Muscle layer of colon (tissue), 2 donors: Measurements from ENCODE around the gene SH3RF3.
A peak's percentile ranks its signal among the peaks of the same experiment; 100 is the strongest.

ENCODE experiments used
- H3K27ac ChIP-seq: one replicate; pipeline ENCODE4 v1.7.0; 2013; ENCODE audit warnings: low read depth, mild to moderate bottlenecking, low read length, moderate library complexity
- H3K27me3 ChIP-seq, 2 donors: one replicate each; pipeline ENCODE4 v1.7.0; 2013; ENCODE audit warnings: low read length in 2 of 2, mild to moderate bottlenecking in 2 of 2; ENCODE audit not compliant: insufficient read depth in 2 of 2, control insufficient read depth in 1 of 2
- H3K36me3 ChIP-seq: one replicate; pipeline ENCODE4 v1.7.0; 2013; ENCODE audit warnings: mild to moderate bottlenecking, low read length; ENCODE audit not compliant: insufficient read depth
- H3K4me1 ChIP-seq: one replicate; pipeline ENCODE4 v1.7.0; 2013; ENCODE audit warnings: mild to moderate bottlenecking, low read length; ENCODE audit not compliant: insufficient read depth
- H3K4me3 ChIP-seq, 2 donors: one replicate each; pipeline ENCODE4 v1.7.0; 2013; ENCODE audit warnings: low read length in 2 of 2, low read depth in 1 of 2, mild to moderate bottlenecking in 1 of 2, moderate library complexity in 1 of 2
- H3K9ac ChIP-seq: one replicate; pipeline ENCODE4 v1.7.0; 2013; ENCODE audit warnings: low read length
- H3K9me3 ChIP-seq: one replicate; pipeline ENCODE4 v1.7.0; 2013; ENCODE audit warnings: mild to moderate bottlenecking, low read length
- donor health status: abdominal sarcoma.
- donor health status: Adenocarcinoma of cecum.

SH3RF3 gene

DNA sequence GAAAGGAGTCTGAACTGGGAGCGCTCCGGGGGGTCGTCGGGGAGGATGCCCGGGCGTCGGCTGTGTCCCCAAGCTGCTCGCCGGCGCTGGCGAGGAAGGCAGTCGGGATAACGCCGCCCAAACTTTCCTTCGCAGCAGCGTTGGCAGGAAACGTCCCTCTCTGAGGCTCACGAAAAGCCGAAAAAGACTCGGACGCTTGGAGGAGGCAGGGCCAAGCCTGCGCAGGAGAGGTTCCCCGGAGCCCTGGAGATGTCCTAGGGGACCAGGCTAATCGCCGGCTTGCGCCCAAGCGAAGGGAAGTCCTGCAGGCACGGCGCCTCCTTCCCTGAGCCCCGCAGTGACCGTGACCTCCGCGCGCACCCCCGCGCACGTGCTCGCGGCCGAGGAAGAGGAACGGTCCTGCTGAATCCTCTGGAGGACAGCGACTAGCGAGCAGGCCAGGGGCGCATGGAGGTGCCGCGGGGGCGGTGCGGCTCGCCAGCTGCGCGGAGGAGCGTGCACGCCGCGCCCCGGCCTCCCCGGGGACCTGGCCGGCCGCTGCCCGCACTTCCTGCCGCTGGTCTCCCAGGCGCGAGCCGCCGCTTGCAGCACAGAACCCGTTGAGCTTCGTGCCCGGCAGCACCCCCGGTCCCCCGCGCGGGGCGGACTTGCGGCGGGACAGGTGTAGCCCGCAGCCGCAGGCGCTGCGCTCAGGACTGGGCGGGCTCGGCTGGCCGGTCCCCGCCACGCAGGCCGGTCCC lies at the start of gene SH3RF3:
TSS of gene SH3RF3 (plus strand) at position 590 of the 740 bp plus-strand sequence.
- Histone ChIP-seq H3K9ac (no peak within 1 kb of the TSS), H3K4me3 (peak within 1 kb of the TSS; percentile 50 to 86), H3K4me1 (peaks cover 5% of the 10 kb centered on the region), H3K27me3 (no peaks in the 10 kb centered on the region), H3K9me3 (no peaks in the 10 kb centered on the region), H3K27ac (peak within 1 kb of the TSS; percentile 20), H3K36me3 (no peaks in the 10 kb centered on the region)

DNA sequence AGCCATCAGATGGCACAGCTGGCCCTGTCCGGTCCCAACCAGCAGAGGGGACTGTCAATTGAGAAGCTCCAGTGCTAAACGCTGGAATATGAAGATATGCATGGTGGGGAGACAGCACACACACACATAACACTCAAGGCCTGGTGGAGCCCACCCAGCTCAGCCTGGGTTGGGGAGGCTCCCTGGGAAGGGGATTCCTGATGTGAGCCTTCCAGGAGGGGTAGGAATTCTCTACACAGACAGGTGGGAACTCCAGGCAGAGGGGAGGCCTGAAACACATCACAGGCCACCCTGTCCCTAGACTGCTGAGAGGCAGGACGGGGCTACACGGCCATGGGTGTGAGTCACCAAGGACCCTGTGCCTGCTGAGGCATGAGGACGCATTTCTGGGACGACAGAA lies 49.4 kb upstream of the SH3RF3 start:
- H3K27ac ChIP-seq = no peak overlapping the region
- no peaks in the 10 kb centered on the region for H3K36me3 ChIP-seq
- H3K27me3 ChIP-seq = no peaks in the 10 kb centered on the region
- no peak overlapping the region for H3K9ac ChIP-seq
- no peaks in the 10 kb centered on the region for H3K4me1 ChIP-seq
- no peak overlapping the region for H3K4me3 ChIP-seq
- H3K9me3 ChIP-seq = no peaks in the 10 kb centered on the region

DNA sequence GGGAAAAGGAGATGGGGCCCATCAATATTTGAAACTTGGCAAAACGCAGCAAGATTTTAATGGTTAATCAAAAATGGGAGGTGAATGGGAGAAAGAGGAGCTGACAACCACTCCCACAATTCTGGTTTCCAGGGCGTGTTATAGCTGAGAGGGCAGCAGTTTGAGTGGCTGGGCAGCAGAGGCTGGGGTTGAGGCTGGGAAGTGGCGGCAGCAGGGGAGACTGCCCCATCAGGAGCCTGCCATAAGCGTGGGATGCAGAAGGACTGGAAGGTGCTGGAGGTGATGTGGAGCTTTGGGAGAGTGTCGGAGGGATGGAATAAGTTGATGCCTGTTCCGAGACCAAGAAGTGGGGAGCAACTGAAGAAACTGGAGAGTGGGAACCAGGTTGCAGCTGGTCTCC lies 48.9 kb upstream of the SH3RF3 start:
- Histone ChIP-seq H3K27me3 (no peaks in the 10 kb centered on the region), H3K9ac (no peak overlapping the region), H3K4me3 (no peak overlapping the region), H3K9me3 (no peaks in the 10 kb centered on the region), H3K36me3 (no peaks in the 10 kb centered on the region), H3K4me1 (no peaks in the 10 kb centered on the region), H3K27ac (no peak overlapping the region)

DNA sequence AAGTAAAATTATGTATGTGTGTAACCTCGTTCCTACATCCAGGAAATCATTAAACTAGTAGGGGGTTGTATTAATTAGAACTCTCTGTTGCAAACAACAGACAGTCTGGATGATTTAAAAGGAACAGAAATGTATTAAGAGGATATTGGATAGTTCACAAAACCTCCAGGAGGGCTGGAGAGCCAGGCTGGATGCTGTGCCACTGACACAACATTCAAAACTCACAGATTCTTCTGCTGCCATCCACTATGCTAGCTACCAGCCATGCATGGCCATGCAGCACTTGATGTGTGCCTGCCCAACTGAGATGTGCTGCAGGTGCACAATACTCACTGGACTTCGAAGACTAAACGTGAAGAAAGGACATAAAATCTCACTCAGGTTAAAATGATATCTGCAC lies 48.2 kb upstream of the SH3RF3 start:
- Histone ChIP-seq H3K9ac (no peak overlapping the region), H3K4me1 (no peaks in the 10 kb centered on the region), H3K9me3 (no peaks in the 10 kb centered on the region), H3K4me3 (no peak overlapping the region), H3K27me3 (no peaks in the 10 kb centered on the region), H3K27ac (no peak overlapping the region), H3K36me3 (no peaks in the 10 kb centered on the region)

DNA sequence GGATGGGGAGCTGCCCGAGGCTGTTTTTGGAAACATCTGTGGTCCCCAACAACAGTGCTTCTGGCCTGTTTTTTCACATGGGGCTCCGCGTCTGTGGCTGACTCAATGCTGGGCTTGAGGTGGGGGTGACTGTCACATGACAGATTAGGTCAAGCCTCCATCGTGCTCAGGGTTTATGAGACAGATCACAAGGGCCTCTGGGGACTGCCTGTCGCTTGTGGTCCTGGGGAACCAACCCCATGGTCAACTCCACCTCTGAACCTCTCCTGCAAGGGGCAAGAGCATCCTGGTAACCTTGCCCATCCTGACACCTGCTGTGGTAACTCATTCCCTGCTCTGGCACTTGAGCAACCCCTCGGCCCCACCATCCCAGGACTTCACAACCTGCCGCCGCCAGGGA lies 47.6 kb upstream of the SH3RF3 start:
- Histone ChIP-seq H3K9ac (no peak overlapping the region), H3K9me3 (no peaks in the 10 kb centered on the region), H3K4me3 (no peak overlapping the region), H3K4me1 (no peaks in the 10 kb centered on the region), H3K27me3 (no peaks in the 10 kb centered on the region), H3K36me3 (no peaks in the 10 kb centered on the region), H3K27ac (no peak overlapping the region)

DNA sequence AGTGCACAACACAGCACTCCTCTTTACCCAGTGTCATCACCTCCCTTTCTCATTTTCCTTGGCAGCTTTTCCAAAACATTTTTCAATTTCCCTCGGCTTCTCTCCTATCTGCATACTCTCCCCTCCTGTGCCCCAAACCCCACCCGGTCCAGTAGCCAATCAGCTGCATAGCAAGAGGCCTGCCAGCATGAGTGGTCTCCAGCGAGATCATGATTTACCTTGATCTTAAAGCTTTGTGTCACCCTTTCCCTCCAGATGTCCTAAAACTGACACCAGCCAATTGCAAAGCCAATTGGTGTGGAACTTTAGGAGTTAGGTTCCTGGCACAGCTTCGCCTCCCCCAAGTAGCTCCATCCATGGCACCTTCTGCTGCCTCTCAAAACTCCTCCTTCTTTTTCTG lies 45.2 kb upstream of the SH3RF3 start:
- Histone ChIP-seq H3K27me3 (no peaks in the 10 kb centered on the region), H3K9ac (no peak overlapping the region), H3K36me3 (no peaks in the 10 kb centered on the region), H3K9me3 (no peaks in the 10 kb centered on the region), H3K4me1 (no peaks in the 10 kb centered on the region), H3K4me3 (no peak overlapping the region), H3K27ac (no peak overlapping the region)

DNA sequence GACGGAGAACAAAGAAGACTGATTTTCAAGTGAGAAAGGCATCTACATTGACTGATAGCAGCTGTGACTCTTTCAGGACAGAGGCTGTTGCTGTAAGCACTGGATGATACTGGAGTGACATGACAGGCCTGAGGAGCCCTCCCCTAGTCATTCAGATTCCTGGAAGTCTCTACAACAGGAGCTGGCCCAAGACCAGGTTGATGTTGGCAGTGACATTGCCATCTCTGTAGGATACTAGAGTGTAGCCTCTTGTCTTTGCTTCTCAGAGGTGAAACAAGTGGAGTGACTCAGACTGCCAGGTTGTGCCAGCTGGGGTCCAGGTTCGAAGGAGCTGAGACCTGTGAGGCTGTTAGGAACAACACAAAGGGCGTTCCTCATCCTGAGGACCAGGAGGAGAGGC lies 44.7 kb upstream of the SH3RF3 start:
- H3K4me3 ChIP-seq = no peak overlapping the region
- H3K9ac ChIP-seq = no peak overlapping the region
- H3K36me3 ChIP-seq = no peaks in the 10 kb centered on the region
- H3K27me3 ChIP-seq = no peaks in the 10 kb centered on the region
- H3K9me3 ChIP-seq = no peaks in the 10 kb centered on the region
- no peak overlapping the region for H3K27ac ChIP-seq
- H3K4me1 ChIP-seq = no peaks in the 10 kb centered on the region

DNA sequence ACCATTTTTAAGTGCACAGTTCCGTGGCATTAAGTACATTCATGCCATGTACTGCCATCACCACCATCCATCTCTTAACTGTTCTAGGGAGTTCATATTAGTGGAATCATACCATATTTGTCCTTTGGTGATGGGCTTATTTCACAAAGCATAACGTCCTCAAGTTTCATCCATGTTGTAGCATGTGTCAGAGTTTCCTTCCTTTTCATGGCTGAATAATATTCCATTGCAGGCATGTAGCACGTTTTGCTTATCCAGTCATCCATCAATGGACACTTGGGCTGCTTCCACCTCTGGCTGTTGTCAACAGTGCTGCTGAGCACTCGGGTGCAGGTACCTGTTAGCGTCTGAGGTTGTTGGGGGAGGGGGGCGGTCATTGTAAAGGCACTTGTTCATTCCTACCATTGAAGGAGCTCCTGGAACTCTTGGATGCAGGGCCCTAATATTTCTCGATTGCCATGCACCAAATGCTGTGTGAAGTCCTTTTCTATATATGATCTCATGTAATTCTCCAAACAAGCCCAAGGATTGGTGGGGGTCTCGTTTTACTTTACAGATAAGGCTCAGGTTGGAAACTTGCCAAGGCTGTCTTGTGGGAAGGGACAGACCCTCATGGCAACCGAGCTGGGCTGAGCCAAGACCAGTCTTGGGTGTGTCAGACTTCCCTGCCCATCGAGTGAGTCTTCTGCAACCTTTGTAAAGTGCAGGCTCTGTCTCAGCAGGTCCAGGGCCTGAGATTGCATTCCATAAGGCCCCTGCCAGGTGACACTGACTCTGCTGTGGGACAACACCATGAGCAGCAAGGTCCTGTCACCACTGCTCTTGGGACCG lies 42.9 kb upstream of the SH3RF3 start:
- Histone ChIP-seq H3K27me3 (no peaks in the 10 kb centered on the region), H3K9ac (no peak overlapping the region), H3K4me1 (no peaks in the 10 kb centered on the region), H3K36me3 (no peaks in the 10 kb centered on the region), H3K4me3 (no peak overlapping the region), H3K27ac (no peak overlapping the region), H3K9me3 (no peaks in the 10 kb centered on the region)

DNA sequence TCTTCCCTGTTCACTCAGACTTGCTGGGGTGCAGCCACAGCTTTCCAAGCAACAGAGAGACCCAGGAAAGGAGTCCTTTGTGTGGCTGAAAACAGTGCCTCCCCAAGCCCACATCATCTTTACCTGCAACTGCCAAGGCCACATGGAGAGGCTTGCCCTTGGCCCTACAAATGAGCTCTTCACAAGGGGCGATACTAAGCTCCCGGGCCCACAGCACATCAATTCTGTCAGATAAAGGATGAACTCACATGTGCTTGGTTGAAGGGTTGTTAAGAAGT lies 42.3 kb upstream of the SH3RF3 start:
- no peak overlapping the region for H3K9ac ChIP-seq

DNA sequence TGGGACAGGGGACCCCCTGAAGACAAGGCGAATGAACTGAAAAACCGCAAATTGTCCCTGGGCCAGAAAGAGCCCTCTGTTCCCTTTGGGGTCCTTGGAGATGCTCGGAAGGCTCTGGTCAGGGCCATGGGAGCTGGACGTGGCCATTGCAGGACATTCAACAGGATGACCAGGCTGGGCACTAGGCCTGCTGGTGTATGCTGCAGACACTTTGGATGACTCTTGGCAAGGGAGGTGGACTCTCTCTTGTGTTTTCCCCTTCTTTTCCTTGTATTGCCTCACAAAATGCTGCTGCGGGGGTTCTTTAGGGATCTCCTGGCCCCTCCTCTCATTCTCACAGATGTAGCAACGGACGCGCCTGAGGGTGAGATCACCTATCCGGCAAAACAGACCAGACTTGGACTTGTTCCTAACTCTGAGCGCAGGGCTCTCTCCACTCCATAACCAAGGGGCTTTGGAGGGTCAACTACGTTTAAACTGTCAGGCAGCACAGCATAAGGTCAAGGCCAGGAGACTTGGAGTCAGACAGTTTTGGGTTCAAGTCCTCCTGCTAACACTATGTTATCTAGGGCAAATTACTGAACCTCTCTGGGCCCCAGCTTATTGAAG lies 41.8 kb upstream of the SH3RF3 start:
- no peak overlapping the region for H3K9ac ChIP-seq
- H3K27me3 ChIP-seq = no peaks in the 10 kb centered on the region
- no peak overlapping the region for H3K4me3 ChIP-seq
- H3K4me1 ChIP-seq = no peaks in the 10 kb centered on the region
- H3K9me3 ChIP-seq = no peaks in the 10 kb centered on the region
- H3K27ac ChIP-seq = no peak overlapping the region
- H3K36me3 ChIP-seq = no peaks in the 10 kb centered on the region

More for the DNA sequence above, 42.3 kb upstream of the SH3RF3 start:
- H3K27ac ChIP-seq = no peak overlapping the region
- H3K27me3 ChIP-seq = no peaks in the 10 kb centered on the region
- H3K36me3 ChIP-seq = no peaks in the 10 kb centered on the region
- no peak overlapping the region for H3K4me3 ChIP-seq
- H3K4me1 ChIP-seq = no peaks in the 10 kb centered on the region
- H3K9me3 ChIP-seq = no peaks in the 10 kb centered on the region

DNA sequence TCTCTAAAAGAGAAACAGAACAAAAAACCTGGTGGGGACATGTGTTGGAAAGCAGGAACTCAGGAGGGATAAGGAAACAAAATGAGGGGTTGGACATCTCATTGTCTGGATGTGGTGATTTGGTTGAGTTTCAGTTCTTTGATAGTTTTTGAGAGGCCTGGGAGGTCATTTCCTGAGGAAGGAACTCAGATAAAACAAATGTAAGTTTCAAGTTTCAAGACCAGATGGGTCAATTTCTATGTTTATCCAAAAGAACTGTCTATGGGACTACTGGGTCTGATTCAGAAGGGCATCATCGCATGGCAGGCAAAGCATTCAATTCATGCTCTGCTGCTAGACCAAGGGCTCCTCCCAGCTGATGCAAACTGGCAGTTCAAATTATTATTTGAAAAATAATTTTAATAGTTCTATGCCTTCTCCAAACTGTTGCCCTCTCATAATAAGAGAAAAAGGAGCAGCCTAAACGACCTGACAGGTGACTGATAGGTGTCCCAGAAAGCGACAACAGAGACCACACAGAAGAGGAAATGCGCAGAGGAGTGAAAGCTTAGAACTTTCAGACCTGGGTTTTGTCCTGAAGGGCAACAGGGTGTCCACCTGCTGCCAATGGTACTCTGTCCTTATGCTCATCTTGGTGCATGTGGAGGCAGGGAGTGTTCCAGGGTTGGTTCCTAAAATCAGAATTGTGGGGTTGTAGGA lies 39.3 kb upstream of the SH3RF3 start:
- no peaks in the 10 kb centered on the region for H3K4me1 ChIP-seq
- no peak overlapping the region for H3K27ac ChIP-seq
- no peak overlapping the region for H3K4me3 ChIP-seq
- no peak overlapping the region for H3K9ac ChIP-seq
- no peaks in the 10 kb centered on the region for H3K27me3 ChIP-seq
- no peaks in the 10 kb centered on the region for H3K36me3 ChIP-seq
- H3K9me3 ChIP-seq = no peaks in the 10 kb centered on the region
